Tibial nerve (tissue), 4 donors: ENCODE measurements around the gene PLA2G4A.

ENCODE experiments used
- CTCF ChIP-seq, 5 experiments: fragments of 200-600 bp in 3 of 5; fragments of 450-650 bp in 2 of 5; sonication (generic) in 3 of 5; IDR thresholded peaks; one replicate each; pipeline ENCODE4 v1.5.1; 2016 to 2019; ENCODE audit warnings: antibody characterized with exemption in 5 of 5, mild to moderate bottlenecking in 3 of 5, moderate library complexity in 2 of 5
- EP300 ChIP-seq, 2 donors: sonication (generic); formaldehyde crosslinking; IDR thresholded peaks; one replicate each; pipeline ENCODE4 v1.6.1; 2017; ENCODE audit warnings: antibody characterized with exemption in 2 of 2, mild to moderate bottlenecking in 1 of 2
- POLR2A ChIP-seq, 2 donors: fragments of 450-650 bp; IDR thresholded peaks; one replicate each; pipeline ENCODE4 v1.6.1; 2017; ENCODE audit warnings: antibody characterized with exemption in 2 of 2, mild to moderate bottlenecking in 2 of 2, moderate library complexity in 2 of 2

- no peak for TF ChIP-seq CTCF (IDR thresholded peaks at IDR 0.05)
- TF ChIP-seq EP300 (IDR thresholded peaks at IDR 0.05): no peak
- TF ChIP-seq POLR2A (IDR thresholded peaks at IDR 0.05): no peak
Observed at GRCh38 chr1:186849271-186849671, 20.5 kb downstream of the PLA2G4A start.
